GM21515 (cell line): Measurements from ENCODE around the gene NT5C2.
"Not testable (repeated sequence)": the region's sequence is repeated elsewhere in the genome, so short reads cannot be mapped to it uniquely, and the experiment has no call there.

ENCODE experiments used
- ATAC-seq: cut with Tn5 transposase; IDR thresholded peaks from one replicate; pipeline ENCODE4 v1.9.1; 2021; ENCODE audit not compliant: unreplicated experiment

NT5C2 gene

GRCh38 chr10:103193107-103193819 is at the start of gene NT5C2:
NT5C2 (minus strand) TSS chr10:103193272; CDS start chr10:103174958, 18,314 bp downstream.
- peak; percentile 63 for ATAC-seq

GRCh38 chr10:103241262-103242011 is 48.4 kb upstream of the NT5C2 start:
- ATAC-seq: no peak

- ATAC-seq: no peak
Observed at GRCh38 chr10:103238506-103239252, 45.6 kb upstream of the NT5C2 start.

- no peak for ATAC-seq
Observed at GRCh38 chr10:103235775-103236174, 42.7 kb upstream of the NT5C2 start.

- ATAC-seq: no peak
Observed at GRCh38 chr10:103232772-103233488, 39.9 kb upstream of the NT5C2 start.

GRCh38 chr10:103232131-103232673 is 39.1 kb upstream of the NT5C2 start:
- ATAC-seq: no peak

GRCh38 chr10:103231047-103231551 is 38.0 kb upstream of the NT5C2 start:
- no peak for ATAC-seq

GRCh38 chr10:103227416-103227815 is 34.3 kb upstream of the NT5C2 start:
- no peak for ATAC-seq

GRCh38 chr10:103225939-103226338 is 32.9 kb upstream of the NT5C2 start:
- ATAC-seq: no peak

- ATAC-seq: not testable (repeated sequence)
Observed at GRCh38 chr10:103224721-103225120, 31.6 kb upstream of the NT5C2 start.

GRCh38 chr10:103224133-103224532 is 31.1 kb upstream of the NT5C2 start:
- no peak for ATAC-seq

GRCh38 chr10:103216362-103216761 is 23.3 kb upstream of the NT5C2 start:
- not testable (repeated sequence) for ATAC-seq

GRCh38 chr10:103215601-103216000 is 22.5 kb upstream of the NT5C2 start:
- no peak for ATAC-seq

GRCh38 chr10:103210262-103210661 is 17.2 kb upstream of the NT5C2 start:
- ATAC-seq: not testable (repeated sequence)

GRCh38 chr10:103207643-103208042 is 14.6 kb upstream of the NT5C2 start:
- ATAC-seq: not testable (repeated sequence)

GRCh38 chr10:103207141-103207540 is 14.1 kb upstream of the NT5C2 start:
- ATAC-seq: no peak

- not testable (repeated sequence) for ATAC-seq
Observed at GRCh38 chr10:103206715-103207114, 13.6 kb upstream of the NT5C2 start.

- ATAC-seq: not testable (repeated sequence)
Observed at GRCh38 chr10:103205401-103205800, 12.3 kb upstream of the NT5C2 start.

- no peak for ATAC-seq
Observed at GRCh38 chr10:103204353-103205255, 11.5 kb upstream of the NT5C2 start.
